DMS153 (cell line): ENCODE measurements around the gene HIGD2B.
"Not testable (repeated sequence)": the region's sequence is repeated elsewhere in the genome, so short reads cannot be mapped to it uniquely, and the experiment has no call there.

ENCODE experiments used
- DNase-seq: peaks from one replicate; lab custom pipeline; 2025; lab: John Stamatoyannopoulos, UW

HIGD2B gene

GRCh38 chr15:72676838-72677237 is 9.1 kb downstream of the HIGD2B start:
- no peak for DNase-seq

- DNase-seq: no peak
These were observed 14.5 kb downstream of the HIGD2B start for GRCh38 chr15:72671525-72671924.

GRCh38 chr15:72670656-72671352 is 15.2 kb downstream of the HIGD2B start:
- DNase-seq: not testable (repeated sequence)

- DNase-seq: not testable (repeated sequence)
These were observed 16.2 kb downstream of the HIGD2B start for GRCh38 chr15:72669803-72670202.

GRCh38 chr15:72665706-72666105 is 20.3 kb downstream of the HIGD2B start:
- DNase-seq: not testable (repeated sequence)

GRCh38 chr15:72663931-72664330 is 22.1 kb downstream of the HIGD2B start:
- not testable (repeated sequence) for DNase-seq

GRCh38 chr15:72661081-72661480 is 24.9 kb downstream of the HIGD2B start:
- not testable (repeated sequence) for DNase-seq

- DNase-seq: not testable (repeated sequence)
These were observed 30.0 kb downstream of the HIGD2B start for GRCh38 chr15:72656014-72656413.

GRCh38 chr15:72654397-72654796 is 31.6 kb downstream of the HIGD2B start, which contains the start of gene GOLGA6B:
TSS of gene GOLGA6B (plus strand) at chr15:72654697. CDS start at chr15:72654738, 41 bp downstream.
- DNase-seq: not testable (repeated sequence)

- DNase-seq: not testable (repeated sequence)
These were observed 37.2 kb downstream of the HIGD2B start for GRCh38 chr15:72648631-72649253.

GRCh38 chr15:72642271-72642670 is 43.7 kb downstream of the HIGD2B start:
- DNase-seq: not testable (repeated sequence)

- DNase-seq: not testable (repeated sequence)
These were observed 46.1 kb downstream of the HIGD2B start for GRCh38 chr15:72639759-72640483.

- not testable (repeated sequence) for DNase-seq
These were observed 49.3 kb downstream of the HIGD2B start for GRCh38 chr15:72636519-72637282.

- DNase-seq: not testable (repeated sequence)
These were observed 56.9 kb downstream of the HIGD2B start for GRCh38 chr15:72629068-72629570.

GRCh38 chr15:72628249-72629067 is 57.5 kb downstream of the HIGD2B start:
- DNase-seq: not testable (repeated sequence)

- DNase-seq: not testable (repeated sequence)
These were observed 59.8 kb downstream of the HIGD2B start for GRCh38 chr15:72626153-72626552.
